Skeletal muscle satellite cell (primary cell): ENCODE results near the gene RSF1.
A peak's percentile ranks its signal among the peaks of the same experiment; 100 is the strongest.

ENCODE experiments used
- H3K27me3 ChIP-seq: 2 replicates; pipeline ENCODE4 v1.7.0; 2013; ENCODE audit warnings: low read length; ENCODE audit not compliant: control insufficient read depth, insufficient read depth
- H3K36me3 ChIP-seq: 2 replicates; pipeline ENCODE4 v1.7.0; 2013; ENCODE audit warnings: mild to moderate bottlenecking, control low read depth, low read length; ENCODE audit not compliant: insufficient read depth
- H3K4me1 ChIP-seq: 2 replicates; pipeline ENCODE4 v1.7.0; 2013; ENCODE audit warnings: low read length; ENCODE audit not compliant: control insufficient read depth, insufficient read depth
- H3K4me2 ChIP-seq: 2 replicates; pipeline ENCODE4 v1.7.0; 2013; ENCODE audit warnings: mild to moderate bottlenecking, low read length
- H3K4me3 ChIP-seq: 2 replicates; pipeline ENCODE4 v1.7.0; 2013; ENCODE audit warnings: low read length
- H3K9ac ChIP-seq: 2 replicates; pipeline ENCODE4 v1.7.0; 2013; ENCODE audit warnings: mild to moderate bottlenecking, low read depth, low read length, moderate library complexity
- H3K9me3 ChIP-seq: replicated peaks from 2 replicates; pipeline ENCODE4 v1.7.0; 2013; ENCODE audit warnings: mild to moderate bottlenecking, control low read depth, low read length

The RSF1 gene

DNA sequence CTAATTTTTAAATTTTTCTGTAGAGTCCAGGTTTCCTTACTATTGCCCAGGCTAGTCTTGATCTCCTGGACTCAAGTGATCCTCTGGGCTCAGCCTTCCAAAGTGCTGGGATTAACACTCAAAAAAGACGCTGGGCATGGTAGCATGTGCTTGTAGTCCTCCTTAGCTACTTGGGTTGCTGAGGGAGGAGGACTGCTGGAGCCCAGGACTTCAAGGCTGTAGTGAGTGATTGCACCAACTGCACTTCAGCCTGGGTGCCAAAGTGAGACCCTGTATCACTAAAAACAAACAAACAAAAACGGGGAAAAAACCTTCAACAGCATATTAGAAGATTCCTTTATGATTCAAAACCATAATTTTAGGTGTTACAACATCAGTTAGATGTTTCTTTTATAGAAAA, 44.6 kb downstream of the RSF1 start:
- H3K9me3 ChIP-seq = no peaks in the 10 kb centered on the region
- H3K4me2 ChIP-seq = no peak overlapping the region
- no peak overlapping the region for H3K9ac ChIP-seq
- no peak overlapping the region for H3K4me3 ChIP-seq
- no peaks in the 10 kb centered on the region for H3K36me3 ChIP-seq
- H3K27me3 ChIP-seq = no peaks in the 10 kb centered on the region
- H3K4me1 ChIP-seq = no peaks in the 10 kb centered on the region

DNA sequence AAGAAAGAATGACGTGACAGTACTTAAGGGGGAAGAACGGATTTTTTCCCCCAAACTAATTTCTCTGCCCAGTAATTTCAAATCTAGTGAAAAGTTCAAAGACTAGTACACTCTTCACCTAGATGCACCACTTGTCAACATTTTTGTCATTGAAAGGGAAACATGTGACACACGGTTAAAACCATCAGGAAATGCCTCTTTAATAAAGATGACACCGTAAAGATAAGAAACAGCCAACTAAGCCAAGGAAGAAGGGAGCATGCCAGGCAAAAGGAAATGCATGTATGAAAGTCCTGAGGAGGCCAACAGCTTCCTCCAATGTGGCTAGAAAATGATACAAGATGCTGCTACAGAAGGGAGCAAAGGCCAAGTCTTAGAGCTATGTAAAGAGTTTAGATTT, 49.4 kb downstream of the RSF1 start:
- no peaks in the 10 kb centered on the region for H3K9me3 ChIP-seq
- no peak overlapping the region for H3K4me3 ChIP-seq
- no peaks in the 10 kb centered on the region for H3K36me3 ChIP-seq

DNA sequence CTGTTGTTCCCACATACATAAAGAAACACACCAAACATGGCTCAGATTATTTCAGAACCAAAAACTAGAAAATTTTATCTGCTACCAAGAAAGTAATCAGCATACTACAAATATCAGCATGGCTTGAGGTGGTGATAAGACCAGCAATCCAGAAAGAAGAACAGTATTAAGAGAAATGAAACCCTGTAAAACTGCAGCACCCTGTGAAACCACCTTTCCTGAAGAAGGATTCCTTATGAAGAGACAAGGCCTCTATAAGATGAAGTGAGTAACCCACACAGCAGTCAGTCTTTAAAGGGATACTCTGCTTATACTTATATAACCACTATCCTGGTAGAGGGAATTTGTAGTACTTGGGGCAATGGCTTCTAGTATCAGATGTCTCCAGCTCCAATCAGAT, 49.9 kb downstream of the RSF1 start:
- no peak overlapping the region for H3K4me3 ChIP-seq
- H3K9ac ChIP-seq = no peak overlapping the region
- no peaks in the 10 kb centered on the region for H3K36me3 ChIP-seq
- H3K4me2 ChIP-seq = no peak overlapping the region
- no peaks in the 10 kb centered on the region for H3K4me1 ChIP-seq
- H3K9me3 ChIP-seq = no peaks in the 10 kb centered on the region
- no peaks in the 10 kb centered on the region for H3K27me3 ChIP-seq

More for the DNA sequence above, 49.4 kb downstream of the RSF1 start:
- Histone ChIP-seq H3K4me2 (no peak overlapping the region), H3K4me1 (no peaks in the 10 kb centered on the region), H3K9ac (no peak overlapping the region), H3K27me3 (no peaks in the 10 kb centered on the region)

GRCh38 chr11:77762426-77762825, 58.1 kb downstream of the RSF1 start:
- H3K4me2 ChIP-seq = no peak overlapping the region
- no peaks in the 10 kb centered on the region for H3K4me1 ChIP-seq
- H3K9ac ChIP-seq = no peak overlapping the region
- no peak overlapping the region for H3K4me3 ChIP-seq
- H3K36me3 ChIP-seq = peaks cover 18% of the 10 kb centered on the region
- H3K27me3 ChIP-seq = no peaks in the 10 kb centered on the region
- no peaks in the 10 kb centered on the region for H3K9me3 ChIP-seq

GRCh38 chr11:77761491-77761890, 59.0 kb downstream of the RSF1 start:
- Histone ChIP-seq H3K9ac (no peak overlapping the region), H3K4me1 (no peaks in the 10 kb centered on the region), H3K36me3 (peaks cover 18% of the 10 kb centered on the region), H3K4me3 (no peak overlapping the region), H3K4me2 (no peak overlapping the region), H3K9me3 (no peaks in the 10 kb centered on the region), H3K27me3 (no peaks in the 10 kb centered on the region)

GRCh38 chr11:77758331-77758730, 62.2 kb downstream of the RSF1 start:
- Histone ChIP-seq H3K9ac (no peak overlapping the region), H3K36me3 (peaks cover 23% of the 10 kb centered on the region), H3K4me1 (no peaks in the 10 kb centered on the region), H3K4me3 (no peak overlapping the region), H3K27me3 (no peaks in the 10 kb centered on the region), H3K9me3 (no peaks in the 10 kb centered on the region), H3K4me2 (no peak overlapping the region)

GRCh38 chr11:77753230-77753629, 67.3 kb downstream of the RSF1 start:
- no peak overlapping the region for H3K4me2 ChIP-seq
- H3K27me3 ChIP-seq = no peaks in the 10 kb centered on the region
- no peak overlapping the region for H3K9ac ChIP-seq
- no peaks in the 10 kb centered on the region for H3K4me1 ChIP-seq
- peaks cover 16% of the 10 kb centered on the region for H3K36me3 ChIP-seq
- H3K4me3 ChIP-seq = no peak overlapping the region
- no peaks in the 10 kb centered on the region for H3K9me3 ChIP-seq

DNA sequence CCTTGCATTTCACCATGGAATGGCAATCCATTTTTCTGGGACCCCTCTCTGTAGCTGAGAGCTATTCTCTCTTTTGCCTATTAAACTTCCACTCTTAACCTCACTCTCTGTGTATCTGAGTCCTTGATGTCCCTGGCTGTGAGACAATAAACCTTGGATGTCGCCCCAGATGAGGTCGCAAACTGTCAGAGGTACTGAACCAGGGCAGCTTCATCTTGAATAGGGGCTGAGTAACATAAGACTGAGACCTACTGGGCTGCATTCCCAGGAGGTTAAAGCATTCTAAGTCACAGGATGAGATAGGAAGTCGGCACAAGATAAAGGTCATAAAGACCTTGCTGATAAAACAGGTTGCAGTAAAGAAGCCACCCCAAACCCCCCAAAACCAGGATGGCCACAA, 68.0 kb downstream of the RSF1 start:
- Histone ChIP-seq H3K36me3 (peaks cover 16% of the 10 kb centered on the region), H3K9me3 (no peaks in the 10 kb centered on the region), H3K9ac (no peak overlapping the region), H3K4me2 (no peak overlapping the region), H3K27me3 (no peaks in the 10 kb centered on the region), H3K4me1 (peaks cover 4% of the 10 kb centered on the region), H3K4me3 (no peak overlapping the region)

DNA sequence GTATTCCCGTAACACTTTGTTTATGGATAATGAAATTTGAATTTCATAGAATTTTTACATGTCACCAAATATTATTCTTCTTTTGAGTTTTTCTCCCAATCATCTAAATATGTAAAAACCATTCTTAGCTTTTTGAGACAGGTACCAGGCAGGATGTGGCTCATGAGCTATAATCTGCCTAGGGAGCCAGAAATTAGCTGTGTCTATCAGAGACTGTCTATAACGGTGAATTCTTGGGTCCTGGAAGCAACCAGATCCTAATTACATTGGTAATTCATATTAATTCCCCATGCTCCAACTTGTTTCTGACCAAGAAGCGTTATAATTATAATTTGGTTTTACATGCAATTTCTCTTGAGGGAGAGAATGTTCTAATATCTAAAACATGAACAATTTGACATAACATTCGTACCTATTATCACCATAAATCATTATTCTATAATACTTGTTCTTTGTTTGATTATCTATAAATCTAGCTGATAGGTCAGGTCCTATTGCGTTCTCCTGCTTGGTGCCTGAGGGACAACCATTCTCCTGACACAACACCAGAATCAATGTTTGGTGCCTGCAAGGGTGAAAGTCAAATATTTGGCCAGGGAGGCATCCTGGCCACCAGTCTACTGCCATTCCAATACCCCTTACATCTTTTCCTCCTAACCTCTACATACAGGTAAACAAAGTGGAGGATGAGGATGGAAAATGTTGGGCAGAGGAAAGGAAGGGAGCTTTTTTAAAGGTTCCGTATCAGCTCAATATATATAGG, 69.9 kb downstream of the RSF1 start:
- no peaks in the 10 kb centered on the region for H3K27me3 ChIP-seq
- H3K4me3 ChIP-seq = no peak overlapping the region

DNA sequence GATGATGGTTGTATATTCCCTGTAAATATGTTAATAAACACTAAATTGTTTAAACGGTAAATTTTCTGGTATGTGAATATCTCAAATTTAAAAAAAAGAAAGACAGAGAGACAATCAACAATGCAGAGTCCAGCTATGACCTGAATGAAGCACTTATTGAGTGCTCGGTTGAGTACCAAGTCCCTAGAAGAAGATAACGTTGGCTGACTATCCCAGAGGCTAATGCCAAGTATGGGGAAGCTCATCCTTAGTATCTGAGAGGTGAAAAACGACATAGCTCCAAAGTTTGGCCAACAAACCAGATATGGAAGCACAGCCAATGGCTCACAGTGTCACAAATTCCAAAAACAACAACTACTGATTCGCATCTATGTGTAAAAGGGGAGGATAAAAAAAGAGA, 71.3 kb downstream of the RSF1 start:
- Histone ChIP-seq H3K4me1 (peaks cover 10% of the 10 kb centered on the region), H3K9ac (no peak overlapping the region), H3K9me3 (no peaks in the 10 kb centered on the region), H3K36me3 (peaks cover 8% of the 10 kb centered on the region), H3K4me3 (no peak overlapping the region), H3K27me3 (no peaks in the 10 kb centered on the region), H3K4me2 (no peak overlapping the region)

More for the DNA sequence above, 69.9 kb downstream of the RSF1 start:
- peaks cover 16% of the 10 kb centered on the region for H3K36me3 ChIP-seq
- no peak overlapping the region for H3K4me2 ChIP-seq
- no peaks in the 10 kb centered on the region for H3K9me3 ChIP-seq
- H3K4me1 ChIP-seq = peaks cover 10% of the 10 kb centered on the region
- no peak overlapping the region for H3K9ac ChIP-seq

- H3K36me3 ChIP-seq = peaks cover 1% of the 10 kb centered on the region
- H3K4me2 ChIP-seq = no peak overlapping the region
- H3K27me3 ChIP-seq = no peaks in the 10 kb centered on the region
- no peaks in the 10 kb centered on the region for H3K9me3 ChIP-seq
- H3K4me3 ChIP-seq = no peak overlapping the region
- H3K4me1 ChIP-seq = peaks cover 10% of the 10 kb centered on the region
- H3K9ac ChIP-seq = no peak overlapping the region
Observed at GRCh38 chr11:77748266-77748665, 72.3 kb downstream of the RSF1 start.

DNA sequence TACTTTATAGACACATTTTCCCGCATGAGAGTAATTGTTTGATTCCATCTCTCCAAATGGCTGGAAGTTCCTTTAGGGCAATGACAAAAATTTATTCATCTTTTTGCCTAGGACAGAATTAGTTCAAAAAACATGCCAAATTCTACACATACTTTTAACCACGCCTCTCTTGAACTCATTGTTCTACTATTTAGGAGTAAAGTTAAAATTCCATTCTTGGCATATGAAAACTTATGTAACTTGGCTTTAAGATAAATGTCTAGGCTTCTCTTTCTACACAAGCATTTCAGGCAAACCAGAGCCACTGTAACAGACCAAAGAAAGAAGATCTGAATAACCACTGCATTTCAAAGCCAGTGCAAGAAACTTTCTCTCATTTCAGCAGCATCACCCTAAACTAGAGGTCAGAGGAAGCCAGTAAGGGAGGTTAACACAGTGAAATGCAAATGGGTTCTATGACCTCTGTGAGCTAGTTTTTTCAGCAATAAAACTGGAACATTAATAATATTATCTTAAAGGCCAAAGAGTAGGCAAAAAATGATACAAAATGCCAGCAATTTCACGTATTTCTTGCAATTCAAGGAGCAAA, 73.0 kb downstream of the RSF1 start:
- Histone ChIP-seq H3K4me2 (peak overlapping the region; percentile 1), H3K36me3 (no peaks in the 10 kb centered on the region), H3K4me3 (no peak overlapping the region), H3K9ac (no peak overlapping the region), H3K27me3 (no peaks in the 10 kb centered on the region), H3K4me1 (peaks cover 10% of the 10 kb centered on the region), H3K9me3 (no peaks in the 10 kb centered on the region)
